GM18526 (cell line): ENCODE measurements around the gene LIX1.

ENCODE experiments used
- POLR2A ChIP-seq: IDR thresholded peaks from 3 replicates; pipeline ENCODE4 v1.6.1; 2011; ENCODE audit not compliant: insufficient read length; ENCODE audit errors: extremely low read depth

The LIX1 gene

DNA sequence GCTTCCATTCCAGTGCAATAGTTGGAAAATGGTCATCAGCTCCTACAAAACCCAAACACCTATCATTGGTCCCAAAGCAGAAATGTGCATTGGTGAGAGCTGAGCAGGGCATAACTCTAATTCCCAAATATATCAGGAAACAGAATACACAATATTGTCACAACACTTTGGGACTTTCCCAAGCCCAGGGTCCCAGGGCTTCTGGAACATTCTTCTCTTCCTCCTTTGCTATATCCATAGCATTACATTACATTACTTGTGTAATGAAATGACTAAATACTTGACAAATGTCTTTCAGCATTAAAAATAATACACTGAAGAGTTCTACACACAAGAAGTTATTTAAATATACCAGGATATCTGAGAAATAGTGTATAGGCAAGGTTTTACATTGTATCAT, 45.6 kb downstream of the LIX1 start:
- TF ChIP-seq POLR2A = no peak

DNA sequence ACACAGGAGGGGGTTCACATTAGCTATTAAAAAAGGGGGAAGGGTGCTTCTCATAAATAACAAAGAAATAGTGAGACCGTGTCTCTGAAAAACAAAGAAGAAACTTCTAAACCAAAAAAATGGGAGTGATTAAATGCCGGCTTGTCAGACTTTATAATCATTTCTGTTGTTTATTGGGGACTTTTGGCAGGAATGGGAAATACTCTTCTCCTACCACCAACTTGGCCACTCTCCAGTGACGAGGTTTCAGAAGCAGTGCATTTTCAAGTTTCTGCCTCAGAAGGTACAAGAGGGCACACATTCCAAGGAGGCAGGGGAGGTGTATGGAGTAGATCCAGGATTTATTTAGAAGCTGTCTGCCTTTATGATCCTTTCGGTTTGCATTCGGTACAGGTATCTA, 46.2 kb downstream of the LIX1 start:
- no peak for TF ChIP-seq POLR2A

DNA sequence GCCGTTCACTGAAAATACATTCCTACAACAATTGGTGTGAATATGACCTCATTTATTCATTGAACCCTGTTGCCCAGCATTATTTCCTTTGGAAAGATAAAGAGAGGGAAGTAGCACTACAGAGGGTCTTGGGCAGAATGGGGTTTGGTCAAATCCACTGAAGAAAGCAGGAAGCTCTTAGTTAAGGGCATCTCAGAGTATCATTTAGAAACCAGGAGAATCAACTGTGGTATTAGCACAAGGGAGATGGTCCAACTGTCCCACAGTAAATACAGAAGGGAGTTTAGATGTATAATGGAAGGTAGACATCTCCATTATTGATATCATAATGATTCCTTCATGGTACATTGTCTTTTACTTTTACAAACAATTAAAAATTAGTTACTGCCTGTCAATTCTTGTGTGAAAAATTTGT, 47.1 kb downstream of the LIX1 start:
- TF ChIP-seq POLR2A = no peak

DNA sequence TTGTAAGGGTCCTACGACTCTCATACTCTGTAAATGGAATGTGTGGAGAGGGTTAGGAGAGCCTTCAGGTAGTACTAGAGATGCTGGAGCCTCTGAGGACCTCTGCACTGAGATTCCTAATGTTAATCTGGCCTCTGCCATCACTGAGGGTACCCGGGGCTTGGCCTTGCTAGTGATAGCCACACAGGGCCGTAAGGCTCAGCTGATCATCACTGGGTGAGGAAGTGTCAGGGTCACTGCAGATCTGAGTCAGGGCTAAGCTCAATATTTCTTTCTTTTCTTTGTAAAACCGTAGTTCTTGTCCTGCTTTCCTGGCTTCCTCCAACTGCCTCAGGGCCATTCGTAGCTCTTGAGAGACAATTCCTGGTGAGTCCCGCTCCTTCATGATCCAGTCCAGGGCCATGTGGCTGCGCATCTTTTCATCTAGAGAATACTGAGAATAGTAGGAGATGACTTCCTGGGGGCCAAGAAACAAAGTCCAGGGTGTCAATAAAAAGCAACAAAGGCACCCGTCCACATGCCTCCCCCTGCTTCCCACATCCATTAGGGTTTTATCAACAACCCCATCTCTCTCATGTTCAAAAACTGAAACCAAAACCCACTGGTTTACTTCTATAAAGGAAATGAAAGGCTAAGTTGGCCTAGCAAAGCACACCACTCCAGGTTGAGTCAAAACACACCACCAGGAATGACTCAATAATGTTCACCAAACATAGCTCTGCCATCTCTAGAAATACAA, 47.7 kb downstream of the LIX1 start:
- TF ChIP-seq POLR2A = no peak

DNA sequence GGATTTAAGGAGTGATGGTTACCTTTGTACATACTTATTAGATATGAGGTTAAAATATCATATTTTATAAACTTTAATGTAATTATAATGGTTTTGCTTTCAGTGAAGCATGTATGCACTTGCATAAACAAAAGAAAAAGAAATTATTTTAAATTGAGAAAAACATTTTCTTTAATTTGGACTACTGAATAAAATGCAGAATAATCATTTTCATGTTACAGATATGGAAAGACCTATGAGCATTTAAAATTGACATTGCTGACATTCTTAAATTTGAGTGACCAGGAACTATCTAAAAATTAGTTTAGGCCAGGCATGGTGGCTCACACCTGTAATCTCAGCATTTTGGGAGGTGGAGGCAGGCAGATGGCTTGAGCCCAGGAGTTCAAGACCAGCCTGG, 49.2 kb downstream of the LIX1 start:
- TF ChIP-seq POLR2A = no peak

DNA sequence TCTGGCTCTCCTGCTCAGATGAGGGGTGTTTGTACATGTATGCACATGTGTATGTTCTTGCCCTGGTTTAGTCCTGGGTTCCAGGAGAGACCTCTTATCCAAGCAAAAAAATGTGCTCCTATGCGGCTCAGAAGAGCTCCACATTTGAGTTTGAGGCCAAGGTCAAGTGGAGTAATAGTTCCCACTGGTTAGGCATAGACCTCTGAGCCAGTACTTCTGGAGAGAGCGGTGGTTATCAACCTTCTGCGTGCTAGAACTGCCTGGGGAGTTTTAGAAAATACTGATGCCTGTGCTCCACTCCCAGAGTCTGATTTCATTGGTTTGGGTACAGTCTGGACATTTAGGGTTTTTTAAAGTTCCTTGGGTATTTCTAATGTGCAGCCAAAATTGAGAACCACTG, 51.5 kb downstream of the LIX1 start:
- TF ChIP-seq POLR2A = no peak

DNA sequence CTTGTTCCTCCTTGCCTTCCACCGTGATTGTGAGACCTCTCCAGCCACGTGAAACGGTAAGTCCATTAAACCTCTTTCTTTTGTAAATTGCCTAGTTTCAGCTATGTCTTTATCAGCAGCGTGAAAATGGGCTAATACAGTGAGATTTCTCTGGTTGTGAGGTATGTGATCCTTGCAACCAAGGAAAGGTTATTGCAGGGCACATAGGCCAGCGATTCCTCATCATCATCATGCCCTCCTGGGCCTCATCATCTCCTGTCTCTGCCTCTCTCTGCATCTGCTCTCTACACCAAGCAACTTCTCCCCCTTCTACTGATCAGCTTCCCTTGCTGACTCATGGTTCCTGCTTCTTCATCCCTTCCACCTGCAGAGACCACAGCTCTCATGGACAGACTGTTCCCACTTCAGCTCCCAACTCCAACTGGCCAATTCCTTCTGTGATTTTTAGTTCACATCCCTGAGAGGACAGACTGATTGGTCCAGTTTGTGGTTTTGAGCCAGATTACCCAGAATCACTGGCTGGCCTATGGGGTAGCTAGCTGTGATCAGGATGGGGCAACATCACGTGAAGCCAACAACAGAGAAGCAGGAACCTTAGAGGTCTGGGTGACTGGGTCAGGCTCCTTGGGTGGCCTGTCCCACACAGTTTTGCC, 53.1 kb downstream of the LIX1 start:
- no peak for TF ChIP-seq POLR2A

DNA sequence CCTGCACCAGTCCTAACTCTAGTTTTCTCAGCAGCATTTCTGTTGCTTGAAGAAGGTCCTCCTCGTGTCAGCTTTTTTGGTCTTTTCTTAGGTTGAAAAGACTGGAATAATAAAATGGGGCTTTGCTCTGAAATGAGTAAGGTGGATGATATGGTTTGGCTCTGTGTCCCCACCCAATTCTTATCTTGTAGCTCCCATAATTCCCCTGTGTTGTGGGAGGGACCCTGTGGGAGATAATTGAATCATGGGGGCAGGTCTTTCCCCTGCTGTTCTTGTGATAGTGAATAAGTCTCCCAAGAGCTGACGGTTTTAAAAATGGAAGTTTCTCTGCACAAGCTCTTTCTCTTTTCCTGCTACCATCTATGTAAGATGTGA, 53.6 kb downstream of the LIX1 start:
- no peak for TF ChIP-seq POLR2A

DNA sequence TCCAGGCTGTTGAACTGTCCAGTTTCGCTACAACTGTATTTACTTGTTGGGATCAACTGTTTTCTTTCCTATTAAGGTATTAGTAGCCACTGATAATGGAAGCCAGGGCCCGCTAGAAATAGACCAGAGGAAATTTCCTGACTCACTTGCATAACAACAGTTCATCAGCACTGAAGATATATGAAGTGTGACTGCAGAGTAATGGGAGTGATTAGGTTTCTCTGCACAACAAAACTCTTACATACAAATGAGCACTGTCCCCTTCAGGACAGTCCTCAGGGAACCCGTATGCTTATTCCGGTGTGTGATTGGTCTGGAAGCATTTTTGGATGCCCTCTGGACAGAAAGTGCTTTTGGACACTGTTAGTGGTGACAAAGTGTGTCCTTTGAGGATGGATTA, 55.3 kb downstream of the LIX1 start:
- no peak for TF ChIP-seq POLR2A

DNA sequence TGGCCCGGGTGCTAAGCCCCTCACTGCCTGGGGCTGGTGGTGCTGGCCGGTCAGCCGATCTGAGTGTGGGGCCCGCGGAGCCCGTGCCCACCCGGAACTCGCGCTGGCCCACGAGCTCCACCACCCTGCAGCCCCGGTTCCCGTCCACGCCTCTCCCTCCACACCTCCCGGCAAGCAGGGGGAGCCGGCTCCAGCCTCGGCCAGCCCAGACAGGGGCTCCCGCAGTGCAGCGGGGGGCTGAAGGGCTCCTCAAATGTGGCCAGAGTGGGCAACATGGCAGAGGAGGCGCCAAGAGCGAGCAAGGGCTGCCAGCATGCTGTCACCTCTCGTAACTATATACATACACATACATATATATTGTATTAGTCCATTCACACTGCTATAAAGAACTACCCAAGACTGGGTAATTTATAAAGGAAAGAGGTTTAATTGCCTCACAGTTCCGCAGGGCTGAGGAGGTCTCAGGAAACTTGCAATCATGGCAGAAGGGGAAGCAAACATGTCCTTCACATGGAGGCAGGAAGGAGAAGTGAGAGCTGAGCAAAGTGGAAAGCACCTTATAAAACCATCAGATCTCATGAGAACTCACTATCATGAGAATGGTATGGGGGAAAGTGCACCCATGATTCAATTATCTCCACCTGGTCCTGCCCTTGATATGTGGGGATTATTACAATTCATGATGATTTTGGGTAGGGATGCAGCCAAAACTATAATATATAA, 56.8 kb downstream of the LIX1 start:
- TF ChIP-seq POLR2A = no peak

DNA sequence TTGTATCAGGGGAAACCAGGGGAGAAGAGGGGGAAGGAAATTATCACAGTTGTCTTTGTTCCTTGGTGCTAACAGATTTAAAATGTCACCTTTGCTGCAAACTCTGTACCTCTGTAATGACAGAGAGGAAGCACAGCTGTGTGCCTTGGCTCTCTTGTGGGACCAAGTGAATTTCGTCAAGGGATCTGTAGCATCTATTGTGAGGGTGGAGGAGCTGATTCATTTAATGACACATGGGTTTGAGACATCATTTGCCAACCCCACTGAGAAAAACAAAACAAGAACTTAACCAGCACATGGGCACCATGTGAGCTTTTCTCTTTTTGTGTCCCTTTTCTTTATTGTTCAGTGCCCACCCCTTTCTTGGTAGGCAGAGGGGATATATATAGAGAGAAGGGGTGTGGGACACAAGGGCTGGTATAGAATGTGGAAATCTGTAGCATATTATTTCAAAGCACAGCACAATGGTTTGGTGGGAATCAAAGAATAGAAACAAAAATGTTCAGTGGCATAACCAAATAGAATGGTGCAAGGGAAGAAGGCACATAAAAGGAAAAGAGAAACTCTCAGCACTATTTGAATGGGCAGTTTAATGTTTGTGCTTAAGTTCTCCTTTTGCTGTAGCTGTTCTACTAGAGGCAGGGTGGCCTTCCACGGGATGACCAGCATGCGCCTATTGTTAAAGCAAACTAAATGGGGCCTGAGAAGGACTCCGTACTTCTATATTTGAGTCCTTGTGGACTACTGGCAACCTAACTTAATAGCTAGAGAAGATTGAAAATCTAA, 63.3 kb downstream of the LIX1 start:
- TF ChIP-seq POLR2A = no peak

DNA sequence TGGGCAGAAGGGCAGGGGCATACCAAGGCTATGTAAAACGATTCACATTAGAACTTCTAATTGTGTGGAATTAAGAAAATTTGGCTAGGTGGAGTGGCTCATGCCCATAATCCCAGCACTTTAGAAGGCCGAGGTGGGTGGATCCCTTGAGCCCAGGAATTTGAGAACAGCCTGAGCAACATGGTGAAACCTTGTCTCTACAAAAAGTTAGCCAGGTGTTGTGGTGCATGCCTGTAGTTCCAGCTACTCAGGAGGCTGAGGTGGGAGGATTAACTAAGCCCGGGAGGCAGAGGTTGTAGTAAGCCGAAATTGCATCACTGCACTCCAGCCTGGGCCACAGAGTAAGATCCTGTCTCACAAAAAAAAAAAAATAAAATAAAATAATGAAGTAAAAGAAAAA, 65.2 kb downstream of the LIX1 start:
- no peak for TF ChIP-seq POLR2A

DNA sequence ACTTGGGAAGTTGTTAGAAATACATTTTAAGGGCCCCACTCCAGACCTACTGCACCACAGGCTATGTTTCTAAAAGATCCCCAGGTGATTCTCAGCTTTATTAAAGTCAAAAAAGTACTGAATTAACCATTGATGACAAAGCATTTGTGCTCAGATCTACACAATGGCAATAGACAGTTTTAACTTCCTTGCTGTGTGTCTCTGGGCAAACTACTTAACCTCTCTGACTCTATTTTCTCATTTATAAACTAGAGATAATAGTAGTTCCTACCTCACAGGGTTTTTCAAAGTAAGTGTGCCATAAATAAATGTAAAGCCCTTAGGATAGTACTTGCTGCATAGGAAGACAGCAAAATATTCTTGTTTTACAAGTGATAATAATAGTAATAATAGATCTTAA, 66.3 kb downstream of the LIX1 start:
- TF ChIP-seq POLR2A = no peak

DNA sequence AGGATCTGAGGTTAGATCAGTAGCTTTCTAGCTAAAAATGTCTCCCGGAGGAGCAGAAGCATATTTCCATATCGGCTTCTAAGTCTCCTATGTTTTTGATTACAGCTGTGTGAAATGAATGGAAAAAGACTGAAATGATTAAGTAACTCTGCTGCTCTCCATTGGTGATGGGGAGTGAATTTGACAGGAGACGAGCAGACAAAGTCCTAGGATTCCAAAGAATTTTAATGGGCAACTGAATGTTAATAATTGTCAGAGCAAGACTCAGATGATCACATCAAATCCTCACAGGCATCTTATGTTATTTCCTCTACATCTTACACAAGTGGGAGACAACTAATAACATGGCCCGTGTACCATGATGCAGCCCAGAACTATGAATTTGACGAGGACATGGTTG, 66.8 kb downstream of the LIX1 start:
- no peak for TF ChIP-seq POLR2A

DNA sequence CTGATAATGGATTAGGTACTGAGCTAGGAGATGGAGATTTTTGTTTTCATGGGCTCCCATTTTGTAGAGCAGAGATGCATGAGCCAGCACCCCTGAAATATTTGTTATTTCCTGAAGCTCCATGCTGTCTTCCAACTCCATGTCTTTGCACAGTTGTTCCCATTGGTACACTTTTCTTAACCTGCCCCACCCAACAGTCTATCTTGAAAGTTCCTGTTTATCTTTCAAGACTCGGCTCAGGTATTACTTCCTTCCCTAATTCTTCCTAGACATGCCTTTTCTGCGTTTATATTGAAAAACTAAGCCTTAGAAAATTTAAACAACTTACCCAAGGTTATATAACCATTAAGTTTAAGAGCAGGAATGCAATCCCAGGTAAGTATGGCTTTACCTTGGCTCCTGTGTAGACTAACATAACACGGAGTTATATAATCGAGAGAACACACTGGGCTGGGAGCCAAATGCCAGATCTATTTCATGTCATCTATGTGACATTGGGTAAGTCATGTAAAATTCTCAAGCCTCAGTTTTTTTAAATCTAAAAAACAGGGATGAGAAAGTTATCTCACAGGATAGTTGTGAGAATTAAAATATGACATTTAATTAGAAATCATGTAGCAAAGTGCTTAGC, 67.4 kb downstream of the LIX1 start:
- no peak for TF ChIP-seq POLR2A
